HTERT RPE-1 (cell line): ENCODE measurements around the gene DYSF.
"Not testable (repeated sequence)": the region's sequence is repeated elsewhere in the genome, so short reads cannot be mapped to it uniquely, and the experiment has no call there.

Experiments used
- in situ Hi-C: fragments of 300-500 bp; cut with MboI; formaldehyde crosslinking; loops from 4 replicates; pipeline ENCODE4 v1.14.3; 2020; ENCODE audit warnings: low sequenced_read_pairs

Gene DYSF

DNA sequence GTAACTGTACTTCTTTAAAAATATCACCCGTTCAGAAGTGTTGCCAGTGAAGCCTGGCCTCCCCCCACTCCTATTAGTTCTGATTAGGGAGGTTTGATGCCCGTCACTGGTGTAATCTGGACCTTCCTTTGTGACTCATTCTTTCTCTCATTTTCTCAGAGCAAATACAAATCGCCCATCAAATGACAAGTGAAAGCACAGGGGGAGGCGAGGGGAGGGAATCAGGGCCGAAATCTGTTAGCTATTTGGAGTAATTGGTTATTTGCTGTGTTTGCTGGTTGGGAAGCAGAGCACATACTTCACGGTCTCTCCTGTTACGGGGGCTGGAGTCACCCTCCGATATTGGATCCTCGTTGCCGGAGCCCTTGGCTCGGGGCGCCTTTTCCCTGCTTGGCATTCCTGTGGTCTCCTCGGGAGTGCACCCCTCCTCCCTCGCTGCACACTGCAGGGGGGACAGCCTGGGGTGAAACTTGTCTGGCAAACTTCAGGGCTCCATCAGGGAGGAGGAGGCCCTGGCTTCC, 178.1 kb downstream of the DYSF start:
- in situ Hi-C loops, result no loop called here

DNA sequence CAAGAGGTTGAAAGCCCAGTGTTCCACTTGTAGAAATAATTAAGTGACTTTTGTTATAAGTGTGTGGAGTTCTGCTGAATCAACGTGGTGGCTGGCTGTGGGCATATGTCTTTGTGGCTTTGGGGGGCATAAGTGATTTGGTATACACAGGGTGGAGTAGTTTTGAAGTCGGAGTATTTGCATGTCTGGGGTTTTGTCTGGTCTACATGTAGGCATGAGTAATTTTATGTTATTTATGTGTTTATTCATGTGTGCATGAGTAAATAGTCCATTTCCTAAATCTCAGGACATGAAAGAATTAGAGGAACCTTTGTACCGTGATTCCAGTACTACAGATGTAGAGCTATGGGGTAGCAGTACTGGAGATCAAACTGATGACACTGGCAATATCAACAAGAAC, 179.7 kb downstream of the DYSF start:
- in situ Hi-C loops, result no loop called here

DNA sequence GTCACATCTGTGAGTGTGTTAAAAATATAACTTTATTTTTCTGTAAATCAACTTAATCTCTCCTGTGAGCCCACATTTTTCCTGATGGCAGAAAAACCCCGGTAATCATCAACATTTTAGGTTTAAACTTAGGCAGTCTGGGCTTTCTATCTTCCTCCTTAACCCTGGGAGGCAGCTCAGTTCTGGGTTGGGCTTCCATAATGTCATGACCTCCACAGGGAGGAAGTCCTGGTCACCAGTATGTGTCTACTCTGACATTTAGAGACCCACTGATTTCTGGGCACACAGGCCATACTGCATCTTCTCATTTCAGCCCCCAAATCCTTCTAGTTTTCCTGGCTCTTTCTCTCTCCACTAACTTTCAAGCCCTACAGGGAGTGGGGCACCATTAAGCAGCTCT, 181.2 kb downstream of the DYSF start:
- in situ Hi-C loops, result no loop called here

DNA sequence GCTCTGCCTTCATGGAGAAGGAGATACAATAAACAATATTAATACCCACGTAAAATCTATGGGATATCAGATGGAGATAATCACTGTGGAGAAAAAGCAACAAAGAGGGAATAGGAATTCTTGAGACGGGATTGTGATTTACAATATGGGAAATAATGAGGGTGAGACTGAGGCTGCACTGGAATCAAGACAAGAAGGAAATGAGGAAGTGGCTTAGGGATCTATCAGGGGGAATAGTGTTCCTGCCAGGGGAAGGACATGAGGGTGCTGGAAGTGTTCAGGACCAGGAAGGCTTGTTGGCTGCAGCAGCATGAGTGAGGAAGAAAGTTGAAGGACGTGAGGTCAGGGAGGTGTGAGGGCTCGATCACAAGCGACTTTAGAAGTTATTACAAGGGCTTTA, 182.4 kb downstream of the DYSF start:
- in situ Hi-C loops, result no loop called here

DNA sequence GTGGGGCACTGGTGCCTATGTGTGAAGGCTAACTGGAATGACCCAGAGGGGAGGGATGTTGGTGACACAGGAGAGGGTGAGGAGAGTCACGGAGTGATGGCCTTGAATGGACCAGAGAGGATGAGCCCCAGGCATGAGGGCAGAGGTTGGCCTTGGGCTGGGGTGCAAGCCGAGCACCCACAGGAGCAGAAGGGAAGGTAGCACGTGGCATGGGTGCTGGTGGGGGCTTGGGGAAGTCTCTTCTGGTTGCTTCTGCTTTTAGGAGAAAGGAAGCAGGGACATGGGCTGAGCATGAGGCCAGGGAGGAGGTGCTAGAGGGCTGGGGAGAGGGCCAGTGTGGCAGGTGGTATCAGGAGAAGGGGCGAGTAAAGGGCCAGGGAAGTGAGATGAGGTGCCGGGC, 183.8 kb downstream of the DYSF start:
- in situ Hi-C loops, result no loop called here

DNA sequence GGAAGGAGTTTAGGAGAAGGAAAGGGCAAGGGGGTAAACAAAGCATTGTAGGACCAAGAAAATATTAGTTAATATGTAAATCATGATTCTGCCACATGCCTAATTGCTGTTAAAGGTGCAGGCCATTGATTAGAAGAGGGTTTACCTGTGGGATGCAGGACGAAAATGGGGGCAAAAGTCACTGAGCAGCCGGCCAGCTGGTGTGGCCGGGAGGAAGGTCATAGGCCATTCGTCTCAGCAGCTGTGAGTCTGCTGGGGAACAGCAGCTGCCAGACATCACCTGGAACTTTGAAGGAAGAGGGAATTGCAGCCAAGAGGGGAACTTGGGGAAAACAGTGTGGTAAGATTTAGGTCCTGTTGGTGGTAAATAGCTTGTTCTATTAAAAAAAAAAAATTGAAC, 184.4 kb downstream of the DYSF start:
- in situ Hi-C loops, result no loop called here

DNA sequence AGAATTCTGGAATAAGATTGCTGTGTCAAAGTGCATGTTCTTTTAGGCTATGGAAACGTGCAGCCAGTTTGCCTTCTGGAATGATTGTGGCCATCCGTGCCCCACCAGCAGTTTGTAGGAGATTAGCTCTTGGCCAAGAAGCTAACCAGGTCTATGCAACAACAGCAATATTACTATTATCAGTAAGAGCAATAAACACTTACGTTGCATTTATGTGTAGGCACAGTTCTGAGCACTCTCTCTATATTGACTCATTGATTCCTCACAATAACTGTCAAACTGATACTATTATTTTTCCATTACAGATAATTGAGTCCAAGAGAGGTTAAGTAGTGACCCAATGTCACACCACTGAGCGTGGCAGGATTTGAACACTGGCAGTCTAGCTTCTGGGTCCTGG, 186.4 kb downstream of the DYSF start:
- in situ Hi-C loops, result no loop called here

DNA sequence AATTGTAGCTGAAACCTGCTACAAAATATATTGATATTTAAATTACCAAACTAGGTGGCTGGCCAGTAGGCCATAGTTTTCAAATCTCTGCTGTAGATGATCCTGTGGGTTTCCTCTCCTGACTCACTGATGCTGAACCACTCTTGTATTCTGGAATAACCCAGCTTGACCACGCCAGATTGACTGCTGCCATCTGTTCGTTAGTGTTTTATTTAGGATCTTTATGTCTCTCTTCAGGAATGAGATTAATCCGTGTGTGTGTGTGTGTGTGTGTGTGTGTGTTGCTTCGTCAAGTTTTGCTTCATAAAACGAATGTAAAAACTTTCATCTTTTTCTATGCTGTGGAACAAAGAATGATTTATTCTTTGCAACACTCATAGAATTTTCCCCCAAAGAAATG, 187.1 kb downstream of the DYSF start:
- in situ Hi-C loops, result no loop called here

DNA sequence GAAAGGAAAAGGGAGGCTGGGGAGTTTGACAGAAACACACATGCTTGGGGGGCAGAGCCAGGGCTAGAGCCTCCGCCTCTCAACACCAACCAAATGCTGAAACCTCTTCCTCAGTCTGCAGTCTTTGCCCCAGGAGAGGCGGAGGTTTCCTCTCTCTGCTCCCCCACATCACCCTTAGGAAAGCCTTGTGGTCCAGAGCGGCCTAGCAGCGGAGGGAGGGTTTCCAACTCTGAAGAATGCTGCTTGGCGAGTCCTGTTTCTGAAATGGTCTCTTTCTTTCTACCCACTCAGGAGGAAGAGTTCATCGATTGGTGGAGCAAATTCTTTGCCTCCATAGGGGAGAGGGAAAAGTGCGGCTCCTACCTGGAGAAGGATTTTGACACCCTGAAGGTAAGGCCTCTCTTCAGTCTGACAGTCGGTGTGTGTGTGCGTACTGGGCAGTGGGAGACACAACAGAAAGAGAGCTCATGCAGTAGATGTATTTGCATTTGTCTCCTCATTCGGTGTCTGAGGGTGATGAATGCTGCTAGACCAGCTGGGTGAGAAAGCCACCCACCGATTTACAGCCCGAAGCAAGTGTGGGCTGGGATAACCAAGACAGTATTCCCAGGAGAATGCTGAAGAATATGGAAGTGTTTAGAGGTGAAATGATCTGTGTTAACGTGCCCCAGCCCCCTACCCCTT, 190.5 kb downstream of the DYSF start:
- in situ Hi-C loops, result no loop called here

DNA sequence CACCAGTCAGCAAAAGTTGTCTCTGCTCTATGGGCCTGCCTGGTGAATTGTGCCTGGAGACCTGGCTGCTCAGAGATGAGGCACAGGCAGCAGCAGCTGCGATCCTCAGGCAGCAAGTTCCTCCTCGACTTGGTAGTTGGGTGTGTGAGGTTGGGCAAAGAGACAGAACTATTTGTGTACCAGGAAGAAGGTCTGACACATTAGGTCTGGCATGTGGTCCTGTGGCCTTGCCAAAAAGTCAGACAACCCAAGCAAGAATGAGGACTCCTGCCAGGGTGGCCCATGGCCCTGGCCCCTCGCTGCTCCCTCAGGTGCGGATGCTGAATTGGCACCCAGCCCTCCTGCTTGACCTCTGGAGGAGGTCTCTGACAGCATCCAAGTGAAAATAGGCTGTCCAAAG, 192.7 kb downstream of the DYSF start:
- in situ Hi-C loops, result no loop called here

DNA sequence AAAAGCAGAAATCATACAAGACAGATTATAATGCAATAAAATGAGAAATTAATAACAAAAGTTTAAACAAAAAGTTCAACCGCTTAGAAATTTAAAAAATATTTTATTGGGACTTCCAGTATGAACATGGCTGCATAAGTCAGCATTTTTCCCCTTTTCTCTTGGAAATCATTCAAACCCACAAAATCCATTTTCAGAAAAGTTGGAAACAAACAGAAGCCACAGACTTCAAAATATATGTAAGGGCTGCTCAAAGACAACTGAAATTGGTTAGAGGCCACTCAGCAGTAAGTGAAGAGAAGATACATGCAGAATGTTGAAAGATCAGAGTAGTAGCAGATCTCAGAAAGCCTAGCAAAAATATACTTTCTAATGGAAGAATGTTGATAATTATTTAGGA, 194.0 kb downstream of the DYSF start:
- in situ Hi-C loops, result no loop called here

DNA sequence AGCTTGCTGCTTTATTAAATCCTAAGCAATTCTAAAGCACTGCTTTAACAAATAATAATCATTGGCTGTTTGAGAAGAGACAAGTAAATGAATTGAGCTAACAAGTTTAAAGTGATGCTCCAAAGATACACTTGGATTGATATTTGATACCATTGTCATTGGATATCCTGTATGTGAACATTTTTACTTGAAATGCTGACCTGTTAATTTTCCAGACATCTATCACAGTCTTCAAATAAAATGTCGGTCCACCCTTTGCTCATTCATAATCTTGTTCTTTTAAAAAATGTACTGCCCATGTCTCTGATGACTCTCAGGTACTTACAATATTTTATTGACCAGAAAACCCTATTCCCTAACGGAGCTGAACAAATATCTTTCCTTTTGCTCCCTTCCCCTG, 202.1 kb downstream of the DYSF start:
- in situ Hi-C loops, result no loop called here

DNA sequence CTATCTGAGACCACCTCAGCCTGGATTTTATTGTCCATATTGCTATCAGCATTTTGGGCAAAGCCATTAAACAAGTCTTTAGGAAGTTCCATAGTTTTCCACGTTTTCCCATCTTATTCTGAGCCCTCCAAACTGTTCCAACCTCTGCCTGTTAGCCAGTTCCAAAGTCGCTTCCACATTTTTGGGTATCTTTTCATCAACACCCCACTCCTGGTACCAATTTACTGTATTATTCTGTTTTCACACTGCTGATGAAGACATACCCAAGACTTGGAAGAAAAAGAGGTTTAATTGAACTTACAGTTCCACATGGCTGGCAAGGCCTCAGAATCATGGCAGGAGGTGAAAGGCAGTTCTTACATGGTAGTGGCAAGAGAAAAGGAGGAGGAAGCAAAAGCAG, 204.9 kb downstream of the DYSF start:
- in situ Hi-C loops, result not testable (repeated sequence)

DNA sequence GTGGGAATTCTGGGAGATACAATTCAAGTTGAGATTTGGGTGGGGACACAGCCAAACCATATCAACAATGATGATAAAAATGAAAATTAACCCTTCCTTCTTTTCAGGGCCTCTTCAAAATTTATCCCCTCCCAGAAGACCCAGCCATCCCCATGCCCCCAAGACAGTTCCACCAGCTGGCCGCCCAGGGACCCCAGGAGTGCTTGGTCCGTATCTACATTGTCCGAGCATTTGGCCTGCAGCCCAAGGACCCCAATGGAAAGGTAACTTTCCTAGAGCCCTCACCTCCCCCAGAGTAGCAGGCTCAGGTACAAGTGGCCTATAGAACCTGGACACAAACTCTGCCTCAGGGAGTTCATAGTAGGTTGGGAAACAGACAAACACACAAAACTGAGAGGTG, 205.4 kb downstream of the DYSF start:
- in situ Hi-C loops, result no loop called here

DNA sequence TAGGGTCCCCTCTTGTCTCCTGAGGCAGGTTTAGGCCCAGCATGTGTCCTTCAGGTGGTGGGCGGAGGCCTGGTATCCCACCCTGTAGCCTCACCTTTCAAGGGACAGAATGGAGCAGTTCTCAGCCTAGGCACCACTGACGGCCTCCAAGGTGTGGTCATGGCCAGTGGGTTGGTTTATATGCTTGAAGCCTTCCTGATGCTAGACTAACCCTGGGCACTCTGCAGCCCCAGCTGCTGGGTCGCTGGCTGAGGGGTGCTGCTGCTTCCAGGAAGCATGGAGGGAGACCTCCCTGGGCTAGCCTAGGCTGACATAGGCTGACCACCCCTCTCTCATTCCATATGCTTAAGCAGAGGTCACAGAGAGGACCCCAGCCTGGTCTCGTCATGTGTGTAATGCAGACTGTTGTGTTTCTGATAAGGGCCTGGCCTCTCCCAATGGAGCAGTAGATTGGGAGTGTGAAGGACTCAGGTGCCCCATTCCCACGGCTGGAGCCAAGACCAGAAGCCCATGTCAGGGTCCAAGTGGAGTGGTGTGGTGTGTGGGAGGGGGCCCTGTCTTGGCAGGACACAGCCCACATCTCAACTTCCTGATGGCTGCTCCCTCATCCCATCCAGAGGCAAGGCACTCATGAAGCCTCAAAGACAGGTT, 206.6 kb downstream of the DYSF start:
- in situ Hi-C loops, result no loop called here

DNA sequence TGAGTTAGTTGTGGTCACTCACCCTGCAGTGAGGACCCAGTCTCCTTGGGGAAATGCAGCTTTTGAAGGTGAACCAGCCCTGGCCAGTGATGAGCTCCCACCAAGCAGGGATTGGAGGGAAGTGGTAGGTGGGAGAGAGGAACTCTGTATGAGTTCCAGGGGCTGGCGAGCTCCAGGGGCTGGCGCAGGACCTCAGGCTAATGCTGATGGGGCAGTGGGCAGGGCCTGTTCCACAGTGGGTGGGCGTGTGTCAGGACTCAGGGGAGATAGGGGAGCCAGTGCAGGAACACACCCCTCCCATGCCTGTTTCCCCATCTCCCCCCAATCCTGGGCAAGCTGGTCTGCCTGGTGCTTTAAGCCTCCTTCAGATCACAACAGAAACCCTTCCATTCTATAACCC, 208.4 kb downstream of the DYSF start:
- in situ Hi-C loops, result no loop called here

DNA sequence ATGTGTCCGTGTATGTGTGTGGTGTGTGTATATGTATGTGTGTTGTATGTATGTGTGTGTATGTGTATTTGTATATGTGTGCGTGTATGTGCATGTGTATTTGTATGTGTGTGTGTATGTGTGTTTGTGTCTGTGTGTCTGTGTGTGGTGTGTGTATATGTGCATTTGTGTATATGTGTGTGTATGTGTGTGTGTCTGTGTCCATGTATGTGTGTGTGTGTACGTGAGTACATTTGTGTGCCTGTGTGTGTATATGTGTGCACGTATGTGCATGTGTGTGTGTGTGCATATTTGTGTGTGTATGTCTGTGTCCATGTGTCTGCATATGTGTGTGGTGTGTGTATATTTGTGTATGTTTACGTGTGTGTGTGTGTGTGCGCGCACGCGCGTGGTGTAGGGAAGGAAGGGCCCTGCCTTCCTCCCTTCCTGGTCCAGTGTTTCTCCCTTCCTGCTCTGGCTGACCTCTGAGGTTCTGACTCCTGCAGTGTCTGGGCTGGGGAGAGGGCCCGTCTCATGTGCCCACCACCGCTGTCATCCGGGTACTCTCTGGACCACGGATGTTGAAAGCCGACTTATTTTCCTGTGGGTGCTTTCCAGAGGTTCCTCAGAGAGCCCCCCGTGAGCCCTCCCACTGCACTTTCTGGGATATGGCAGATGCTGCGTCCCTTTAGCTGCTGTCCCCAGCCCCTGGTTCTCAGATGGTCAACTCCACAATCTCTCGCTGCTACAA, 209.5 kb downstream of the DYSF start:
- in situ Hi-C loops, result no loop called here

DNA sequence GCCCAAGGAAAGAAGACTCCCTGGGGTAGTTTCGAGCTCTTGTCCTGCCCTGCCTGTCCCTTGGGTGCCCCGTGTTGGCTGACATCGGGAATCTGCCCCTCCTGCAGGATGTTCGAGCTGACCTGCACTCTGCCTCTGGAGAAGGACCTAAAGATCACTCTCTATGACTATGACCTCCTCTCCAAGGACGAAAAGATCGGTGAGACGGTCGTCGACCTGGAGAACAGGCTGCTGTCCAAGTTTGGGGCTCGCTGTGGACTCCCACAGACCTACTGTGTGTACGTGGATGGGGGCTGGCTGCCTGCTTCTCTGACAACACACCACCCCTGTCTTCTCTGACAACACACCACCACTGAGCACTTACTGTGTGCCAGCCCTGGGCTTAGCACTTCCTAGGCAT, 210.8 kb downstream of the DYSF start:
- in situ Hi-C loops, result no loop called here

DNA sequence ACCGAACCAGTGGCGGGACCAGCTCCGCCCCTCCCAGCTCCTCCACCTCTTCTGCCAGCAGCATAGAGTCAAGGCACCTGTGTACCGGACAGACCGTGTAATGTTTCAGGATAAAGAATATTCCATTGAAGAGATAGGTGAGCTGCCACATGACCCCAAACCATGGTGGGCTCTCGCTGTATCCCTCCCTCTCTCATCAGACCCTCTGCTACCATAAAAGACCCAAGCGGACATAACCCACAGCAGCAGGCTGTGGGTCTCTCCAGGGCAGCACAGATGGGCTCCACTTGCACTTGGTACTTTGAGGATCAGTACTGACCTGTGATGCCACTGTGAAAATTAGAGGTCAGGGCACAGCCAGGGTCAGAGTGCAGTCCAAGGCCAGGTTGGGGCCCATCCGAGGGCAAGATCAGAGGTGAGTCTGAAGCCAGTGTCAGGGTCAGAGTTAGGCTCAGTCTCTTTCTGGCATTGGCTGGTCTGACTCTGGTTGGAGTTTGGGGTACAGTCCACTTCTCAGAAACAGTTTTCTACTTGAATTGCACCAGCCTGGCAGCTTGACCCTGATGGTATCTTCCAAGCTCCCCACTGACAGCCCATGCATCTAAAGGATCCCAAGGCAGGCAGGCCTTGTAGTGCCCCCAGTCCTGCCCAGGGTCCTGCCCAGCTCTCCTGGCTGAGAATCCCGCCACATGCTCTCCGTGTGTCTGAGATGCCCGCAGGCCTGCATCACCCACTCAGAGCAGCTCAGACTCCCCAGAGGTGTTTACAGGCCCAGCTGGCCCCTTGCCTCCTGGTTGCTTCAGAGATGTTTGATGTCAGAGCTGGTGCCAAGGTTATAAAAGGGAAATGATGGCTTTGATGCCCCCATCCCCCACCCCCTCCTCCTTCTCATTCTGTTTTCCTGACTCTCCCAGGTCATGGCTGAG, 212.1 kb downstream of the DYSF start:
- in situ Hi-C loops, result no loop called here

DNA sequence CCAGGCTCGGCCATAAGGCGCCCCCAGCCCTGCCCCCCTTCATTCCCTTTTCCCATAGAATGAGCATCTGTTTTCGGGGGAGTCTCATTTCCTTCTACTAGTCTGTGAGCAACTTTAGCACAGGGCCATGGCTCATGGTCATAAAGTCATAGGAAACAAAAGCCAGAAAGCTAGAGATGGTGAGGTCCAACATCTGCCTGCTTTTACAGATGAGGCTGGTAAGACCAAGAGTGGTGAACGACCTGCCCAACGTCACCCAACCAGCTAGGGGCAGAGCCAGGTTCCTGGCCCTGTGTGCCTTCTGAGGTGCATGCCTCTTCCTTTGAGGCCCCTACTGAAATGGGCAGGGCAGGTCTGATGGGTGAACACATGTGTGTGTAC, 212.7 kb downstream of the DYSF start:
- in situ Hi-C loops, result no loop called here
